Right lobe of liver (tissue), 6 donors: ENCODE results near the gene SDR9C7. TPM values are rescaled to one million over a fixed set of nuclear protein-coding genes. Genes with fewer than 3 reads are reported as not detected.
"Not testable (repeated sequence)": the region's sequence is repeated elsewhere in the genome, so short reads cannot be mapped to it uniquely, and the experiment has no call there.

Experiments used
- ATAC-seq, 4 donors: fragments of 200-7000 bp; cut with Tn5 transposase; one replicate each; pipeline ENCODE4 v1.9.1; 2020; ENCODE audit warnings: mild to moderate bottlenecking in 4 of 4, moderate library complexity in 4 of 4
- DNase-seq, 3 donors: peaks; one replicate each; pipeline ENCODE4 v3.0.0-alpha.2; 2020
- H3K27ac ChIP-seq, 3 donors: fragments of 200-600 bp; one replicate each; pipeline ENCODE4 v1.8.0; 2022
- H3K27me3 ChIP-seq, 2 donors: fragments of 200-600 bp; one replicate each; pipeline ENCODE4 v1.8.0; 2022
- H3K36me3 ChIP-seq, 4 donors: fragments of 200-600 bp; sonication (generic) in 1 of 4; one replicate each; pipeline versions ENCODE4 v1.5.1 to v1.8.0; 2017 to 2022; ENCODE audit warnings: control low read depth in 1 of 4
- H3K4me1 ChIP-seq, 4 donors: fragments of 200-600 bp; sonication (generic) in 1 of 4; one replicate each; pipeline versions ENCODE4 v1.5.1 to v1.8.0; 2017 to 2022; ENCODE audit warnings: control low read depth in 1 of 4
- H3K4me3 ChIP-seq, 3 donors: fragments of 200-600 bp; one replicate each; pipeline ENCODE4 v1.8.0; 2022
- H3K9me3 ChIP-seq, 4 donors: fragments of 200-600 bp; sonication (generic) in 1 of 4; one replicate each; pipeline versions ENCODE4 v1.5.1 to v1.8.0; 2017 to 2022; ENCODE audit warnings: control low read depth in 1 of 4
- POLR2A ChIP-seq: fragments of 450-650 bp; IDR thresholded peaks from one replicate; pipeline ENCODE4 v1.6.1; 2017; ENCODE audit warnings: antibody characterized with exemption, mild to moderate bottlenecking
- WGBS: methylation state at CpG from one replicate; pipeline ENCODE4 v1.1.6; 2018; ENCODE audit warnings: low coverage, low lambda C conversion rate; ENCODE audit not compliant: insufficient coverage; ENCODE audit errors: missing lambda C conversion rate; 5-methylcytosine and 5-hydroxymethylcytosine counted together
- intact Hi-C, 2 donors: fragments of 100-400 bp; cut with DNase I; formaldehyde crosslinking; loops; one replicate each; pipeline versions ENCODE4 v1.11.2 to v1.14.1; 2022
- total RNA-seq, 6 experiments: library from RNA; depleted of rRNA in 2 of 6; stranded (reverse); fragments of >200 nt in 2 of 6; fragmentation: NEBNext Ultra II Directional in 3 of 6; extraction: Animal tissue kit (Norgen Biotek cat#: 25700) in 3 of 6; gene quantifications; one replicate each; pipeline versions ENCODE4 v1.1.0 to v1.2.4, GENCODE V29; 2016 to 2023
- TF ChIP-seq, protein P1 (sequence below), 4 donors: fragments of 200-600 bp in 3 of 4; fragments of 450-650 bp in 1 of 4; IDR thresholded peaks; one replicate each; pipeline versions ENCODE4 v1.5.1 to v1.8.0; 2016 to 2022; ENCODE audit warnings: antibody characterized with exemption in 4 of 4, mild to moderate bottlenecking in 2 of 4
- donor health status: DM: no; HTN: yes; CAD: no.
- donor health status: DM: no; HTN: no; CAD: no.
- donor health status: DM: no; HTN: no; CAD: no.
- donor health status: DM: no; HTN: yes; CAD: no.
- donor health status: DM: no; HTN: yes; CAD: no.

SDR9C7 gene
- total RNA-seq, 6 experiments from 2014 or later, result not detected

DNA sequence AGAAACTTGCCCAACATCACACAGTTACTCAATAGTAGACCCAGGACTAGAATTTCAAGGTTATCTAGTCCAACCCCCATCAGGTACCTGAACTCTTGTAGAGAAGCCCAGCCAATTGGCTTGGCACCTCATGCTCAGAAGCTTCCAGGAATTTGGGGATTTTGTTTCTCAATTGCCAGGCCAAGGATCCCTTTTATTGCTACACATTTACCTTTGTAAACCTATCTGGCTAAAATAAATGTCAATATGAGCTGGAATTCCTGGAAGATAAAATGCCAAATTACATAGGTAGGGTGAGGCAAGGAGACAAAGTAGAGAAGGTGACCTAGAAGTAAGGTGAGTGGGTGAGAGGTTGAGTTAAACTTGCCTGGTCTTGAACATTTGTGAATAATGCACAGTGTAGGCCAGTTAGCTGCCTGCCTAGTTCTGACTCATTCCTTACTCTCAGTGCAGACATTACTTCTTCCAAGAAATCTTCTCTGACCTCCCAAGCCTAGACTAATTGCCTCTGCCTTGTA is 36.3 kb downstream of the SDR9C7 start:
- Histone ChIP-seq H3K27me3 (no peaks in the 10 kb centered on the region), H3K36me3 (no peaks in the 10 kb centered on the region), H3K9me3 (peaks cover 0 to 4% (median 0%) of the 10 kb centered on the region in 4 donors), H3K4me3 (no peak overlapping the region), H3K4me1 (peaks cover 0 to 52% (median 23%) of the 10 kb centered on the region in 4 donors), H3K27ac (peak overlapping the region; percentile 23 to 74 (median 45))
- peak; percentile 89 to 91 (median 90) for ATAC-seq
- intact Hi-C loops, result no loop called here
- TF ChIP-seq POLR2A, result no peak
- TF ChIP-seq, protein P1, sequence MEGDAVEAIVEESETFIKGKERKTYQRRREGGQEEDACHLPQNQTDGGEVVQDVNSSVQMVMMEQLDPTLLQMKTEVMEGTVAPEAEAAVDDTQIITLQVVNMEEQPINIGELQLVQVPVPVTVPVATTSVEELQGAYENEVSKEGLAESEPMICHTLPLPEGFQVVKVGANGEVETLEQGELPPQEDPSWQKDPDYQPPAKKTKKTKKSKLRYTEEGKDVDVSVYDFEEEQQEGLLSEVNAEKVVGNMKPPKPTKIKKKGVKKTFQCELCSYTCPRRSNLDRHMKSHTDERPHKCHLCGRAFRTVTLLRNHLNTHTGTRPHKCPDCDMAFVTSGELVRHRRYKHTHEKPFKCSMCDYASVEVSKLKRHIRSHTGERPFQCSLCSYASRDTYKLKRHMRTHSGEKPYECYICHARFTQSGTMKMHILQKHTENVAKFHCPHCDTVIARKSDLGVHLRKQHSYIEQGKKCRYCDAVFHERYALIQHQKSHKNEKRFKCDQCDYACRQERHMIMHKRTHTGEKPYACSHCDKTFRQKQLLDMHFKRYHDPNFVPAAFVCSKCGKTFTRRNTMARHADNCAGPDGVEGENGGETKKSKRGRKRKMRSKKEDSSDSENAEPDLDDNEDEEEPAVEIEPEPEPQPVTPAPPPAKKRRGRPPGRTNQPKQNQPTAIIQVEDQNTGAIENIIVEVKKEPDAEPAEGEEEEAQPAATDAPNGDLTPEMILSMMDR (IDR thresholded peaks at IDR 0.05), result no peak
- DNase-seq, result peak in 2 of 3 donors; percentile 33 to 85

DNA sequence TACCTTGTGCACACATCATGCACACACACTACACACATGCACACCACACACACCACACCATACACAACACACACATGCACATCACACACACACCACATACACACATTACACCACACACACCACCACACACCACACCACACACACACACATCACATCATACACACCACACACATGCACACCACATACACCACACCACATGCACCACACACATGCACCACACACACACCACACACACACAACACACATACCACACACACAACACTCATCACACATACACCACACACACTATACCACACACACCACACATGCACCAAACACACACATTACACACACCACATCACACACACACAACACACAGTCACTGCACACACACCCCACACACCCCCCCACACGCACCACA is 38.1 kb downstream of the SDR9C7 start:
- intact Hi-C loops, result no loop called here
- TF ChIP-seq, protein P1 (IDR thresholded peaks at IDR 0.05), result no peak
- no peak for TF ChIP-seq POLR2A
- Histone ChIP-seq H3K36me3 (no peaks in the 10 kb centered on the region), H3K4me3 (no peak overlapping the region), H3K27ac (peak overlapping the region in 1 of 3 donors; percentile 60), H3K4me1 (peaks cover 0 to 52% (median 23%) of the 10 kb centered on the region in 4 donors), H3K27me3 (no peaks in the 10 kb centered on the region), H3K9me3 (peaks cover 0 to 4% (median 0%) of the 10 kb centered on the region in 4 donors)
- ATAC-seq, result no peak
- WGBS, result 64% methylated on average over 1 of the region's 1 CpG
- no peak for DNase-seq

DNA sequence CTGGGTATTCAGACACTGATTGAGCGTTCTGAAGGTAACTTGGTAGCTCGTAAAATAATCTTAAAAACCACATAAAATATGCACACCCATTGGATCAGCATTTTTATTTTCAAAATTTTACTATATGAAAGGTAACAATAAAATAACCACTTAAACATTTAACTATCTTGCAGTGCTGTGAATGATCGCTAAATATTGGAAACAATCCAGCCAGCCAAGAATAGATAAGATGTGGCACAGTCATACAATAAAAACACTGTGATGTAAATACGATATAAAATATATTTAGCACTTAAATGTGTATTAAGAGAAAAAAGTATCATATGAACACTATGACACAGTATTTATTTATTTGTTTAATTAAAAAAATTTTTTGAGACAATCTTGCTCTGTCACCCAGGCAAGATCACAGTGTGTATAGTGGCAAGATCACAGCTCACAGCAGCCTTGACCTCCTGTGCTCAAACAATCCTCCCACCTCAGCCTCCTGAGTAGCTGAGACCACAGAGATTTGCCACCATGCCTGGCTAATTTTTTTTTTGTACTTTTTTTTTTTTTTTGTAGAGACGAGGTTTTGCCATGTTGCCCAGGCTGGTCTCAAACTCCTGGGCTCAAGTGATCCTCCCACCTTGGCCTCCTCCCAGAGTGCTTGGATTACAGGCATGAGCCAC is 39.4 kb downstream of the SDR9C7 start:
- Histone ChIP-seq H3K27ac (peak overlapping the region in 1 of 3 donors; percentile 60), H3K9me3 (no peaks in the 10 kb centered on the region), H3K4me1 (peaks cover 0 to 50% (median 23%) of the 10 kb centered on the region in 4 donors), H3K27me3 (no peaks in the 10 kb centered on the region), H3K4me3 (no peak overlapping the region), H3K36me3 (no peaks in the 10 kb centered on the region)
- TF ChIP-seq POLR2A, result no peak
- TF ChIP-seq, protein P1 (IDR thresholded peaks at IDR 0.05), result no peak
- DNase-seq (no peak), ATAC-seq (no peak)
- 17% methylated on average over 5 of the region's 5 CpGs for WGBS
- intact Hi-C loops, result no loop called here

DNA sequence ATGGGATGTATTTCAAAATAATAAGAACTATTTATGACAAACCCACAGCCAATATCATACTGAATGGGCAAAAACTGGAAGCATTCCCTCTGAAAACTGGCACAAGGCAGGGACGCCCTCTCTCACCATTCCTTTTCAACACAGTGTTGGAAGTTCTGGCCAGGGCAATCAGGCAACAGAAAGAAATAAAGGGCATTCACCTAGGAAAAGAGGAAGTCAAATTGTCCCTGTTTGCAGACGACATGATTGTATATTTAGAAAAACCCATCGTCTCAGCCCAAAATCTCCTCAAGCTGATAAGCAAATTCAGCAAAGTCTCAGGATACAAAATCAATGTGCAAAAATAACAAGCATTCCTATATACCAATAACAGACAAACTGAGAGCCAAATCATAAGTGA is 42.3 kb downstream of the SDR9C7 start:
- H3K4me1 ChIP-seq, result peaks cover 0 to 22% (median 9%) of the 10 kb centered on the region in 4 donors
- H3K27me3 ChIP-seq, H3K4me3 ChIP-seq, intact Hi-C loops, DNase-seq, H3K9me3 ChIP-seq, H3K36me3 ChIP-seq, H3K27ac ChIP-seq, ATAC-seq: not testable (repeated sequence)
- WGBS, result 21% methylated on average over 3 of the region's 3 CpGs

DNA sequence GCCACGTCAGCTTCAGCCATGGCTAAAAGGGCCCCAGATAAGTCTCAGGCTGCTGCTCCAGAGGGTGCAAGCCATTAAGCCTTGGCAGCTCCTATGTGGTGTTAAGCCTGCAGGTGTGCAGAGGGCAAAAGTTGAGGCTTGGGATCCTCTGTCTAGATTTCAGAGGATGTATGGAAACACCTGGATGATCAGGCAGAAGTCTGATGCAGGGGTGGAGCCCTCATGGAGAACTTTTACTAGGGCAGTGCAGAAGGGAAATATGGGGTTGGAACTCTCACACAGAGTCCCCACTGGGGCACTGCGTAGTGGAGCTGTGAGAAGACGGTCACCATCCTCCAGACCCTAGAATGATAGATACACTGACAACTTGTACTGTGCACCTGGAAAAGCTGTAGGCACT is 47.9 kb downstream of the SDR9C7 start:
- TF ChIP-seq, protein P1 (IDR thresholded peaks at IDR 0.05), result no peak
- no peak for TF ChIP-seq POLR2A
- Histone ChIP-seq H3K36me3 (no peaks in the 10 kb centered on the region), H3K9me3 (no peaks in the 10 kb centered on the region), H3K27ac (no peak overlapping the region), H3K4me3 (no peak overlapping the region), H3K4me1 (no peaks in the 10 kb centered on the region), H3K27me3 (no peaks in the 10 kb centered on the region)
- WGBS, result 50% methylated on average over 2 of the region's 3 CpGs
- DNase-seq (no peak), ATAC-seq (no peak)
- intact Hi-C loops, result no loop called here
